T-cell (primary cell): ENCODE data around the gene CPZ. TPM values are rescaled to one million over a fixed set of nuclear protein-coding genes. Genes with fewer than 3 reads are reported as not detected.

Experiments
- ATAC-seq, 4 experiments: fragments of 200-7000 bp in 3 of 4; fragments of 150-1000 bp in 1 of 4; cut with Tn5 transposase; replicated peaks in 1 of 4; 1 replicate in 3 of 4; 2 replicates in 1 of 4; pipeline ENCODE4 v1.10.0; 2021; ENCODE audit warnings: moderate library complexity in 3 of 4, mild to moderate bottlenecking in 2 of 4, moderate number of reproducible peaks in 1 of 4
- CTCF ChIA-PET, 2 donors: fragments of 300-600 bp; sonication (Branson Sonifier 250); formaldehyde crosslinking; loops; one replicate each; lab custom pipeline; 2022; ENCODE audit warnings: antibody characterized with exemption in 2 of 2; lab: Charles Lee
- POLR2A ChIA-PET, 2 donors: fragments of 300-600 bp; sonication (Branson Sonifier 250); formaldehyde crosslinking; loops; one replicate each; lab custom pipeline; 2022; ENCODE audit warnings: antibody characterized with exemption in 2 of 2; lab: Charles Lee
- DNase-seq, 35 experiments: peaks; one replicate each; pipeline versions ENCODE4 v3.0.0 to v3.0.0-alpha.2; 2013 to 2023
- H3K27ac ChIP-seq: one replicate; pipeline ENCODE4 v1.5.1; 2013; ENCODE audit warnings: low read length
- H3K27me3 ChIP-seq, 2 experiments: replicated peaks in 1 of 2; 1 replicate in 1 of 2; 2 replicates in 1 of 2; pipeline versions ENCODE4 v1.6.1 to v1.7.0; 2013; ENCODE audit warnings: low read length in 1 of 2, mixed read lengths in 1 of 2; ENCODE audit not compliant: control insufficient read depth in 2 of 2, insufficient read depth in 2 of 2; ENCODE audit errors: extremely low read depth in 1 of 2
- H3K36me3 ChIP-seq, 2 donors: 1 replicate in 1 of 2; 2 replicates in 1 of 2; pipeline versions ENCODE4 v1.6.1 to v1.7.0; 2013; ENCODE audit warnings: low read length in 1 of 2; ENCODE audit not compliant: control insufficient read depth in 2 of 2, insufficient read depth in 1 of 2; ENCODE audit errors: extremely low read depth in 1 of 2
- H3K4me1 ChIP-seq, 2 experiments: 1 replicate in 1 of 2; 2 replicates in 1 of 2; pipeline versions ENCODE4 v1.6.1 to v1.7.0; 2013; ENCODE audit warnings: low read length in 2 of 2, mixed read lengths in 1 of 2; ENCODE audit not compliant: insufficient read depth in 2 of 2, control insufficient read depth in 1 of 2; ENCODE audit errors: extremely low read depth in 1 of 2
- H3K4me3 ChIP-seq, 2 donors: 1 replicate in 1 of 2; 2 replicates in 1 of 2; pipeline versions ENCODE4 v1.5.1 to v1.7.0; 2013; ENCODE audit warnings: mild to moderate bottlenecking in 2 of 2, low read length in 1 of 2, moderate library complexity in 1 of 2; ENCODE audit not compliant: control insufficient read depth in 1 of 2; ENCODE audit errors: extremely low read depth in 1 of 2
- H3K9me3 ChIP-seq: 2 replicates; pipeline ENCODE4 v1.7.0; 2013
- H3K27ac Mint-ChIP-seq, 2 donors: one replicate each; pipeline ENCODE4 v1.8.0; 2020 to 2021; ENCODE audit warnings: mild to moderate bottlenecking in 2 of 2, mixed read lengths in 2 of 2
- H3K27me3 Mint-ChIP-seq, 2 donors: one replicate each; pipeline ENCODE4 v1.8.0; 2021 to 2022; ENCODE audit warnings: mixed read lengths in 2 of 2
- H3K36me3 Mint-ChIP-seq: one replicate; pipeline ENCODE4 v1.8.0; 2021; ENCODE audit warnings: mixed read lengths
- H3K4me1 Mint-ChIP-seq, 3 donors: one replicate each; pipeline ENCODE4 v1.8.0; 2020 to 2022; ENCODE audit warnings: mixed read lengths in 3 of 3, mild to moderate bottlenecking in 1 of 3
- H3K4me3 Mint-ChIP-seq, 3 donors: one replicate each; pipeline ENCODE4 v1.8.0; 2020 to 2022; ENCODE audit warnings: mild to moderate bottlenecking in 3 of 3, mixed read lengths in 3 of 3, moderate library complexity in 3 of 3
- H3K9me3 Mint-ChIP-seq, 3 donors: one replicate each; pipeline ENCODE4 v1.8.0; 2020 to 2022; ENCODE audit warnings: mixed read lengths in 3 of 3
- WGBS: methylation state at CpG from one replicate; pipeline ENCODE4 v1.1.5; 2013; ENCODE audit warnings: missing lambda C conversion rate; ENCODE audit not compliant: insufficient coverage; 5-methylcytosine and 5-hydroxymethylcytosine counted together
- total RNA-seq, 35 experiments: library from RNA in 6 of 35; stranded (reverse) in 6 of 35; fragments of 120-200 nt in 1 of 35; gene quantifications; one replicate each; pipeline versions ENCODE4 v1.2.1 to v1.2.4 and lab custom pipeline; 2013 to 2026

CPZ gene
- total RNA-seq, 5 donors from 2014 or later (not counting 1 experiment from before 2014, with no cell fraction given): 0.18 to 0.32 TPM; not detected in 3

DNA sequence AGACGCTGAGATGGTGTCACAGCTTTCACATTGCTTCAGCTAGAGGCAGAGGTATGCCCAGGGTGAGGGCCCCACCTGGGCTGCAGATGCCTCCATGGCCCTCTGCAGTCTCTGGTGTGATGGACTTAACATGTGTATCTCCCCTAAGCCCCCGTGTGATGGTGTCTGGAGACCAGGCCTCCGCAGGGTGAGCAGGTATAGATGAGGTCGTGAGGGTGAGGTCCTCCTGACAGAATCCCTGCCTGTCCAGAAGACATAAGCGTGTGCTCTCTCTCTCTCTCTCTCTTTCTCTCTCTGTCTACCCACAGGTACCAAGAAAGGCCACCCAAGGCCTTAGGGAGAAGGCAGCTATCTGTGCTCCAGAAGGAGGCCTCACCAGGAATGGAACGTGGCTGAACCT, 50.9 kb downstream of the CPZ start:
- no peaks in the 10 kb centered on the region for H3K4me1 ChIP-seq
- ChIA-PET CTCF (no interaction called here), POLR2A (no interaction called here)
- peaks cover 0 to 8% of the 10 kb centered on the region in 2 experiments for H3K27me3 ChIP-seq
- H3K27me3 Mint-ChIP-seq: no peaks in the 10 kb centered on the region
- H3K4me3 Mint-ChIP-seq: no peak overlapping the region
- no peak for DNase-seq
- no peaks in the 10 kb centered on the region for H3K9me3 Mint-ChIP-seq
- H3K9me3 ChIP-seq: no peaks in the 10 kb centered on the region
- ATAC-seq: no peak
- no peak overlapping the region for H3K27ac Mint-ChIP-seq
- no peaks in the 10 kb centered on the region for H3K36me3 Mint-ChIP-seq
- 51% methylated on average over 2 of the region's 6 CpGs for WGBS
- no peaks in the 10 kb centered on the region for H3K36me3 ChIP-seq
- no peak overlapping the region for H3K4me3 ChIP-seq
- no peak overlapping the region for H3K27ac ChIP-seq
- no peaks in the 10 kb centered on the region for H3K4me1 Mint-ChIP-seq

DNA sequence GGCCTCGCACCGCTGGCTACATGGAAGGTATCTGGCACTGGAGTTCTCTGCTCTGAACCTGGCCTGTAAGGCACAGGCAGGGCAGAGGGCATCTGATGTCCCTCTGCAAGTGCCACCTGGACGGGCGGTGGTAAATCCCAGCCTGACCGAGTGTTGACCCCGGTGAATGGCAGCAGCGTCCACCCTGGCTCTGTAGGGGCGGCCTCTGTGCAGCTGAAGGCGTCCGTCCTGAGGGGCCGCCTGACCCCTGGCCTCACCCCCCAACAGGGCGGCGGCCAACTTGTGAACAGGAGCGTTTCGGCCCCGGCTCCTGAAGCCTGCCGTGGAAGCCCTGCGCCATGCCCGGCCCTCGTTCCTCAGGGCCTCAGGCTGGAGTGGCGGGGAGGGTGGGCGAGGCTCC, 51.4 kb downstream of the CPZ start:
- Mint-ChIP-seq H3K4me1 (no peaks in the 10 kb centered on the region), H3K9me3 (no peaks in the 10 kb centered on the region), H3K27ac (no peak overlapping the region), H3K4me3 (no peak overlapping the region), H3K36me3 (no peaks in the 10 kb centered on the region), H3K27me3 (peaks cover 0 to under 1% of the 10 kb centered on the region in 2 donors)
- Histone ChIP-seq H3K4me1 (no peaks in the 10 kb centered on the region), H3K27me3 (peaks cover 0 to 8% of the 10 kb centered on the region in 2 experiments), H3K4me3 (no peak overlapping the region), H3K9me3 (no peaks in the 10 kb centered on the region), H3K27ac (no peak overlapping the region), H3K36me3 (no peaks in the 10 kb centered on the region)
- no peak for ATAC-seq
- POLR2A ChIA-PET: no interaction called here
- DNase-seq: no peak
- CTCF ChIA-PET: no interaction called here
- 91% methylated on average over 17 of the region's 22 CpGs for WGBS

DNA sequence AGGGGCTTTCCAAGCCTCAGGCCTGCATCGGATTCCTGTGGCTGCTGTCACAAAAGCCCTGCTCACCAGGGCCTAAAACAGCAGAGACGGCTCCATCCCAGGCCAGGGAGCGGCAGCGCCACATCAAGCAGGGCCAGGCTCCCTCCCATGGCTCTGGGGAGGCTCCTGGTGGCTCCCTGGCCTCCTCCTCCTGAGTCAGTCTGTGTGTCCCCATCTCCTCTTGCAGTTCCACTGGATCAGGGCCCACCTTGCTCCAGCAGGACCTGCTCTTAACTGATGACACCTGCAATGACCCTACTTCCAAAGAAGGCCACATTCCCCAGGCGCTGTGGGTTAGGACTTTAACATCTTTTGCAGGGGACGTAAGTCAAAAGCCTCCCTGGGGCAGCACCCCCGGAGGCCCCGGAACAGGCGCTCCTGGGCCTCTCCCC, 51.9 kb downstream of the CPZ start:
- Histone ChIP-seq H3K36me3 (no peaks in the 10 kb centered on the region), H3K27ac (no peak overlapping the region), H3K4me3 (no peak overlapping the region), H3K9me3 (no peaks in the 10 kb centered on the region), H3K4me1 (no peaks in the 10 kb centered on the region), H3K27me3 (peaks cover 0 to 8% of the 10 kb centered on the region in 2 experiments)
- DNase-seq (no peak), ATAC-seq (no peak)
- peaks cover 0 to 3% of the 10 kb centered on the region in 2 donors for H3K27me3 Mint-ChIP-seq
- no peaks in the 10 kb centered on the region for H3K4me1 Mint-ChIP-seq
- POLR2A ChIA-PET: no interaction called here
- CTCF ChIA-PET: no interaction called here
- no peak overlapping the region for H3K27ac Mint-ChIP-seq
- H3K9me3 Mint-ChIP-seq: no peaks in the 10 kb centered on the region
- H3K4me3 Mint-ChIP-seq: no peak overlapping the region
- no peaks in the 10 kb centered on the region for H3K36me3 Mint-ChIP-seq
- WGBS: 78% methylated on average over 9 of the region's 9 CpGs

DNA sequence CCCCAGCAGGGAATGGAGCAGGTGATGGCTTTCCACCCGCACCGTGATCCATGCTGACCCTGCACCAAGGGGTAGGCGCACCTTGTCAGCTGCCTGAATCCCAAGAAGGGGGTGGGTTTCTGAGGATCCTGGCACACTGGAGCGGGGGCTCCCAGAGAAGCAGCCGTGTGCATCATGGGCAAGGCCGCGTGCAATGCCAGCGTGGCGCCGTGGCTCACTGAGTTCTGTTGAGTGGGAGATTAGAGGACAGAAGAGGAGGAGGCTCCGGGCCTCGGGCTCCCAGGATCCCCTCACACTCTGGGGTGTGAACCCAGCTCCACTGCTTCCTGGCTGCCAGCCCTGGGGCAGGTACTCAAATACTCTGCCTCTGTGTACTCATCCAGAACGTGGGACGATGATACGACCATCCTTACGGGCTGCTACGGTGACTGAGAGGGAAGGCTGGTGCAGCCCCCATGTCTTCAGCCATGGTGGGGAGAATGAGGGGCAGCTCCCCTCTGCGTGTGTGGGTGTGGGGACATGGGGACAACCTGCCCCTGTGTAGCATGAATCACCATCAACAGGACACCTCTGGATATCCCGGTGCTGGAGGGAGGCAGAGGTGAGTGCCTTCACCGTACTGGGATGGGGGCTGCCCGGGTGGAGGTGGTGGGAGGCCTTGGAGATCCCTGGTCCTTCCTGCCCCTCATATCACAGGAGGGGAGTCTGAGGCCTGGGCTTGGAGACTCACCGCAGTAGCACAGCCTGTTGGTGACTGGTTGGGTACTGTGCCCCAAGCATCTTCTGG, 52.6 kb downstream of the CPZ start:
- Mint-ChIP-seq H3K9me3 (no peaks in the 10 kb centered on the region), H3K36me3 (no peaks in the 10 kb centered on the region), H3K27me3 (peaks cover 0 to 3% of the 10 kb centered on the region in 2 donors), H3K27ac (no peak overlapping the region), H3K4me3 (no peak overlapping the region), H3K4me1 (no peaks in the 10 kb centered on the region)
- H3K4me3 ChIP-seq: no peak overlapping the region
- CTCF ChIA-PET: no interaction called here
- POLR2A ChIA-PET: no interaction called here
- no peaks in the 10 kb centered on the region for H3K4me1 ChIP-seq
- peaks cover 0 to 10% of the 10 kb centered on the region in 2 experiments for H3K27me3 ChIP-seq
- no peak overlapping the region for H3K27ac ChIP-seq
- ATAC-seq (no peak), DNase-seq (no peak)
- H3K36me3 ChIP-seq: no peaks in the 10 kb centered on the region
- 89% methylated on average over 5 of the region's 22 CpGs for WGBS
- no peaks in the 10 kb centered on the region for H3K9me3 ChIP-seq

DNA sequence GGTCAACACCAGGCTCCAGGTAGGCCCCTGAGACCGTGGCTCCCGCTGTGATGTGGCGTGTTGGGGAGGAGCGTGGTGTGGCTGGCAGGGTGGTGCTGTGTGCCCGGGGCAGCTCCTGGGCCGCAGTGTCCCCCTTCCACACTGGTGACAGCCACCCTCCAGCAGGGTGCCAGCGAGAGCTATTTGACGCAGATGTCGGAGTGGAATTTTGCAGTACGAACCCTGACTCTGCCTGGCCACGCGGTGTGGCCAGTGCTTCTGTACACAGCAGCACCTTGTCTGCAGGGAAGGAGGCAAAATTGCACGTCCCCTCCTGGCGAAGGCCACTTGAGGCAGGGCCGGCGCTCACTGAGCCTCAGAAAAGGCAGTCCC, 53.2 kb downstream of the CPZ start:
- Mint-ChIP-seq H3K4me1 (no peaks in the 10 kb centered on the region), H3K4me3 (no peak overlapping the region), H3K36me3 (no peaks in the 10 kb centered on the region), H3K27ac (no peak overlapping the region), H3K27me3 (peaks cover 0 to 3% of the 10 kb centered on the region in 2 donors), H3K9me3 (no peaks in the 10 kb centered on the region)
- DNase-seq: no peak
- CTCF ChIA-PET: no interaction called here
- POLR2A ChIA-PET: no interaction called here
- H3K27me3 ChIP-seq: peaks cover 0 to 14% of the 10 kb centered on the region in 2 experiments
- H3K27ac ChIP-seq: no peak overlapping the region
- WGBS: 74% methylated on average over 14 of the region's 16 CpGs
- no peak overlapping the region for H3K4me3 ChIP-seq
- no peaks in the 10 kb centered on the region for H3K4me1 ChIP-seq
- no peak for ATAC-seq
- H3K9me3 ChIP-seq: no peaks in the 10 kb centered on the region
- no peaks in the 10 kb centered on the region for H3K36me3 ChIP-seq

DNA sequence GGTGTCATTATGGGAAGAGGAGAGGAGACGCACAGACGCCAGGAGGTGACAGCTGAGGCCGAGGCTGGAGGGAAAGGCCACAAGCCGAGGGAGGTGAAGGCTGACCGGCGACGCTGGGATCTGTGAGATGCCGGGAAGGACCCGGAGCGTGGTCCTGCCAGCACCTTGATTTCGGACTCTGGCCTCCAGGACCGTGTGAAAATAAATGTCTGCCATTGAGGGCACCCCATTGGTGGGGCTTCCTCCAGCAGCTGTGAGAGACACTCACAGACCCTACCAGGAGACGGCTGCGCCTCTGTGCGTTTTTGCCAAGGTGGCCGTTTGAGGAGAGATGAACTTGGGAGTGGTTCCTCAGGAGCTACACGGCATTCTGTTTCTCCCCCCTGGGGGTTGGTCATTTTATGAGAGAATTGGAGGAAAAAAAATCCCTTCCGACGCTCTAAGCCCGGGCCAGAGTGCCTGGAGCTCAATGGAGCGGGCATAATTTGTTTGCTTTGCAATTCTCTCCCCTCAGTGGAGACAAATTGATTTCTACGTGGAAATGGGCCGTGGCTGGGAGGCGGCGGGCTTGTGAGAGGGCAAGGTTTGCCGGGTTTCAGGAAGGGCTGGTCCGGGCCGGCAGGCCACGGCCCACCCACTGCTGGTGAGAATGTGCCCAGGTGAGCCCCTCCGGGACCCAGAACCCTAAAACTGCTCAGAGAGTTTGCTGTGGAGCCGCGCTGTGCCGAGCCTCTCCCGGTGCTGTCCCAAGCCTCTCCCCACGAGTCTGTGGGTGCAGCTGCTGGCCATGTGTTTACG, 53.9 kb downstream of the CPZ start:
- ChIA-PET CTCF (no interaction called here), POLR2A (no interaction called here)
- Mint-ChIP-seq H3K4me3 (no peak overlapping the region), H3K27ac (no peak overlapping the region), H3K9me3 (no peaks in the 10 kb centered on the region), H3K4me1 (no peaks in the 10 kb centered on the region), H3K27me3 (peaks cover 0 to 3% of the 10 kb centered on the region in 2 donors), H3K36me3 (no peaks in the 10 kb centered on the region)
- Histone ChIP-seq H3K4me3 (no peak overlapping the region), H3K27ac (no peak overlapping the region), H3K36me3 (no peaks in the 10 kb centered on the region), H3K27me3 (peaks cover 0 to 14% of the 10 kb centered on the region in 2 experiments), H3K4me1 (no peaks in the 10 kb centered on the region), H3K9me3 (no peaks in the 10 kb centered on the region)
- ATAC-seq: no peak
- DNase-seq: no peak
- 80% methylated on average over 26 of the region's 36 CpGs for WGBS
